Breast epithelium (tissue), 3 donors: Measurements from ENCODE around the gene CEP170.
"Not testable (repeated sequence)": the region's sequence is repeated elsewhere in the genome, so short reads cannot be mapped to it uniquely, and the experiment has no call there.

Experiments used
- POLR2A ChIP-seq: fragments of 450-650 bp; IDR thresholded peaks from one replicate; pipeline ENCODE4 v1.6.1; 2016; ENCODE audit warnings: antibody characterized with exemption, mild to moderate bottlenecking, moderate library complexity
- TF ChIP-seq, protein P1 (sequence below), 3 donors: fragments of 450-650 bp; IDR thresholded peaks; one replicate each; pipeline ENCODE4 v1.5.1; 2016 to 2017; ENCODE audit warnings: antibody characterized with exemption in 3 of 3, mild to moderate bottlenecking in 3 of 3, moderate library complexity in 3 of 3

DNA sequence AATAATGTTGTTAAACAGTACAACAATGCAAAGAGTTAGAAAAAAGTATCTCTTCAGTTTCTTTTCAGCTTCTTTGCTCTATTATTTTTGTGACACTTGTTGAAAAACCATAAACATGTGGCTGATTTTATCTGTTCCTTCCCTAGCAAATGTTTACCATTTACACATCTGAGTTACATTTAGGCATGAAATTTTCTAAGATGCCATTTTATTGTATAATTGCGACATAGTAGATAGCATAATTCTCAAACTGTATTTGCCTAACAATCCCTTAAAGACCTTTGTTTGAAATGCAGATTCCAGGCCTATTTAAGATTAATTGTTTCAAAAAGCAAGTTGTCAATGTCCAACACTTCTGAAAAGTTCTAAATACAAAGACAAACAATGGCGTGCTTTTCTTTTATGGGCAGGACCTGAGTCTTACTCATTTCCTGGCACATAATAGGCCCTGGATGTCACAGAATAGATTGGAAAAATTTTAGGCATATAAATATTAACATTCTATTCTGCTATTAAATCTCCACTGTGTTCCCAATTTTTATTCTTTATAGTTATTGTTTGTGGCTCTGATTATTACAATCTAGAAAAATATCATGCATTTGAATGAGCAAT lies 81.2 kb downstream of the CEP170 start:
- TF ChIP-seq, protein P1, sequence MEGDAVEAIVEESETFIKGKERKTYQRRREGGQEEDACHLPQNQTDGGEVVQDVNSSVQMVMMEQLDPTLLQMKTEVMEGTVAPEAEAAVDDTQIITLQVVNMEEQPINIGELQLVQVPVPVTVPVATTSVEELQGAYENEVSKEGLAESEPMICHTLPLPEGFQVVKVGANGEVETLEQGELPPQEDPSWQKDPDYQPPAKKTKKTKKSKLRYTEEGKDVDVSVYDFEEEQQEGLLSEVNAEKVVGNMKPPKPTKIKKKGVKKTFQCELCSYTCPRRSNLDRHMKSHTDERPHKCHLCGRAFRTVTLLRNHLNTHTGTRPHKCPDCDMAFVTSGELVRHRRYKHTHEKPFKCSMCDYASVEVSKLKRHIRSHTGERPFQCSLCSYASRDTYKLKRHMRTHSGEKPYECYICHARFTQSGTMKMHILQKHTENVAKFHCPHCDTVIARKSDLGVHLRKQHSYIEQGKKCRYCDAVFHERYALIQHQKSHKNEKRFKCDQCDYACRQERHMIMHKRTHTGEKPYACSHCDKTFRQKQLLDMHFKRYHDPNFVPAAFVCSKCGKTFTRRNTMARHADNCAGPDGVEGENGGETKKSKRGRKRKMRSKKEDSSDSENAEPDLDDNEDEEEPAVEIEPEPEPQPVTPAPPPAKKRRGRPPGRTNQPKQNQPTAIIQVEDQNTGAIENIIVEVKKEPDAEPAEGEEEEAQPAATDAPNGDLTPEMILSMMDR (IDR thresholded peaks at IDR 0.05): not testable (repeated sequence)
- TF ChIP-seq POLR2A: not testable (repeated sequence)
